NCI-H82 treated with DMSO at 0.1 percent for 48 hours (cell line): Measurements from ENCODE around the gene DENND6B.
A peak's percentile ranks its signal among the peaks of the same experiment; 100 is the strongest.

Source experiments
- DNase-seq: peaks from one replicate; lab custom pipeline; 2025; ENCODE audit not compliant: unreplicated experiment; lab: John Stamatoyannopoulos, UW

Gene DENND6B

DNA sequence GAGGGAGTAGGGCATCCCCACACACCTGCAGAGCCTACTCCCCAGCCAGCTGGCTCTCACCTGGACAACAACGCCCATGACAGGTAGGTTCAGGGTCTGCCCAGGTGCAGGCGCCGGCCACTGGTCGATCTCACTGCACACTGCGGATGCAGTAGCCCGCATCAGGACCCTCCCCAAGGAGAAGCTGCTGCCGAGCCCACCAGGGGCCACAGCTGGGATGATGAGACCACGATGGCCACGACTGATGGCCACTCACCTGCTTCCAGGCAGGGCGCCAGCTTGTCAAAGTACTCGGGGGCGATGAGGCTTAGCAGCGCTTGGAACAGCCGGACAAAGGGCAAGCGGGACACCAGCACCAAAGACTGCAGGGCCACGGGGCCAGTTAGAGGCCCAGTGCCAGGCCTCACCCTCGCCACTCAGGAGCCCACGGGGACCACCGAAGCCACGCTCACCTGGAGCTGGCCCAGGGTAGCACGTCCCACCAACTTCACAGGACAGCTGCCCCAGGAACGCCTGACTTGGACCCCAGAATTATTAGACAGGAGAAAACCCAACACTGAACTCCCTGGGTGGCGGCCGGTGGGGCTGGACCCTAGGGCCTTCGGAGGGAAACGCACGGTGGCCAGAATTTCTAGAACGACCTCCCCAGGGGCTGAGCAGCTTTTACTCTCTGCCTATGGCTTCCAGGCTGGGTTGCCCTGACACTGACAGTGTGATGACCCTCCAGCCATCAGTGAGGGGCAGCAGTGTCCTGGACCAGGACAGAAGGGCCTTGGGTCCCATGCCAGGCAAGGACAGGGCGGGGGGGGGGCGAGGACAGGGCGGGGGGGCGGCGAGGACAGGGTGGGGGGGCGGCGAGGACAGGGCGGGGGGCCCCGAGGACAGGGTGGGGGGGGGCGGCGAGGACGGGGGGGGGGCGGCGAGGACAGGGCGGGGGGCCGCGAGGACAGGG, 10.4 kb downstream of the DENND6B start:
- DNase-seq = no peak

- DNase-seq = no peak
These were observed 11.3 kb downstream of the DENND6B start for GRCh38 chr22:50315289-50316113.

DNA sequence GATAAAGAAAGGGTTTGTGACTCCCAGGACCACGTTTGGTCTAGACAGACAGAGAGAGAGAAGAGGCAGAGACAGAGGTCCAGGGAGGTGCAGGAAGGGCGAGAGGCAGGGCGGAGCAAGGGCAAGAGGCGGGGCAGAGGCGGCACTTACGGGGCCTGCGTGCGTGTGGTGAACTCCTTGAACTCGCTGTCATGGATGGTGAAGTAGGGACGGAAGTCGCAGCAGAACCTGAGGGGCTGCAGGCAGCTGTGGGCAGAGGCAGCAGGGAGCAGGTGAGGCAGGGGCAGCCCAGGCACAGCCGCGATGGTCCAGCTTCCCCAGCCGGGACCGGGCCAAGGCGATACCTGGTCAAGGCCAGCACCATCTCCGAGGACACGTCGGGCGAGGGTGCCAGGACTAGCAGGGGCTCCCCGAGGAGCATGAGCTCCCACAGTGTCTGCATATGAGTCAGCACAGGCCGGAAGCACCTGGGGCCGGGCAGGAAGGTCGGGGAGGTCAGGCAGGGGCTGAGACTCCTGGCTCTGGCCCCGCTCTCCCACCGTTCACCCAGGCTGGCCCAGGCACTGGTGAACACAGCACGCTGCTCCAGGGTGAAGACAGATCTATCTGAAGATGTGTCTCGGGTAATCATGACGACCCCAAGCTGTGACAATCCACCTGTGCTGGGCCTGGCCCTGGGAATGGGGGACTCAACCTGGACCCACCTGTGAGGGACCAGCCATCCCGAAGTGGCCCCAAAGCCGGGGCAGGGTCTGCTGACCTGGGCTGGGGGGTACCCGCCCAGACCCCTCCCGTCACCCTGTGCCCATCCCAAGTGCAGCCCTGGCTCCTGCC, 12.1 kb downstream of the DENND6B start:
- no peak for DNase-seq

DNA sequence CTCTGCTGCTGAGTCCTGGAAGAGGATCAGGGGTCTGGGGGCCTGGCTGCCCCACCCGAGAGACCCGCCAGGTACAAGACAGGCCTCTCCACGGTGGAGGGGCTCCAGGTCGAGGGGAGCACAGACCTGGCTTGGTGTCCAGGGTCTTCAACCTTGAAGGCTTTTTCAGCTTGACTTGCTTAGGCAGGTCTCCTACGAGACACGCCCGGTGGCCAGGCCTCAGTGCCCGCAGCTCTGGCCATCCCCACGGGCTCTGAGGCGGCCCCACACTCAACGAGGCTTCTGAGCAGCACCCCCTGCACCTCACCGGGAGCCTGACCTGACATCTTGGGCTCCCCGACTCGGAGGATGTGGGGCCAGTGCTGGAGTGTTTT, 12.7 kb downstream of the DENND6B start:
- no peak for DNase-seq

- DNase-seq = no peak
These were observed 13.2 kb downstream of the DENND6B start for GRCh38 chr22:50313600-50313999.

DNA sequence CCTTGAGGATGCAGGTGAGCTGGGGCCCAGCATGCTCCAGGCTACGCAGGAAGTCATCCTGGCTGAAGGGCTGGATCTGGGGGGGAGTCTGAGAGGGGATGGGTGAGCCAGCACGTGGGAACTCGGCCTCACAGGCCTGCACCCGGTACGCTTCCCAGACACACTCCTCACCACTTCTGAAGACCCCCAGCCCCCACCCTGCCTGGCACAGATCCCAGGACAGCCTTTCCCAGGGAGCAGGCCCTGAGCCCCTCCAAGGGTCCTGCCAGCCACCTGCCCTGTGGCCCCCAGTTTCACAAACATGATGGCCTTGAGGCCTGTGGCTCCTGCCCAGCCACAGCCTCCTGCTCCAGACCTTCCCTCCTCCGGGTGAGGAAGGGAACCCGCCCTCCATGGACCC, 13.8 kb downstream of the DENND6B start:
- DNase-seq = no peak

GRCh38 chr22:50312371-50312770, 14.4 kb downstream of the DENND6B start:
- DNase-seq = no peak

DNA sequence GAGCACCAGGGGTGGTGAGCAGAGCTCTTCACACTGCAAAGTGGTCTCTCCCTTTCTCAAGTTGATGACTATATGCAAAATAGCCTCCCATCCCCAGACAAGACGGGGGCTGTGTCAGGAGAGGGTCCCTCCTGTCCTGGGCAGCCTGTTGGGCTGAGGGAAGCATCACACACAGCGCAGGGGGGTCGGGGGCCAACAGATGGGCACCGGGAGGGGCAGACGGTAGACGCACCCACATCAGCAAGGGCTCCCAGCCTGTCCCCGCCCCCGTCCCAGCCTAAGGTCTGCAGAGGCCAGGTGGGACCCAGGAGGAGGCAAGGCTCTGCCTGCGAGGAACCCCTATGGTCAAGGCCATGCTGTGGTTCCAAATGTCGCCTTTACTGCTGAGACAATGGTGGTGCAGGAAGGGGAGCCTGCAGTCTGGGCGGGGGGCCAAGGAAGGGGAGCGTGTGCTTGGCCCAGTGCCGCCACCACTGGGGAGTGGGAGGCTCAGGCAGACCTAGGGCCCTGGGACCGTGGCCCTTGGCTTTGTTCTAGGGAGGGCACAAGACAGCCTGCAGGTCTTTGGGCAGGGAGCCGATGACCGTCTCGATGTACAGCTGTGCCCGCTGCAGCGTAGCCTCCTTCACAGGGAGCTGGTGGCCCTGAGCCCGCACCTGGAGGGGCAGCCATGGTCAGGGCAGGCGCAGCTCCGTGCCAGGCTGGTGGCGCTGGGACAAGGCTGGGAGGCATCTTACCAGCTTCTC, 15.0 kb downstream of the DENND6B start:
- no peak for DNase-seq

- DNase-seq = no peak
These were observed 15.8 kb downstream of the DENND6B start for GRCh38 chr22:50310949-50311444.

GRCh38 chr22:50310031-50310722, 16.6 kb downstream of the DENND6B start:
- no peak for DNase-seq

DNA sequence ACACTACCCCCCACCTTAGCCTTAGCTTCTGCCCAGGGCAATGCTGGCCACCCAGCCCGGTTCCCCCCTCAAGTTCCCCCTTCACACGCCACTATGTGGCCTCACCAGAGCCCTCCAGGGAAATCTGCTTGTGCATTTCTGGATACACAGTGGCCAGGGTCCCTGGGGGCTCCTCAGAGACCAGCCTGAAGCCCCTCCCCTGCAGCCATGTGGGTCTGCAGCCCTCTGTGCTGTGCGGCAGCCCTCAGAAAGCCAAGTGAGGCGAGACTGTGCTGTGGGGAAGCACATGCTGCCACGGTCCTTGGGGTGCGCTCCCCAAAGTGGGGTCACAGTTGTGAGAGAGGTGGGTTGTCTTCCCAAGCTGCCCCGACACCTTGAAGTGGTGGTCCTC, 17.2 kb downstream of the DENND6B start:
- no peak for DNase-seq

- DNase-seq = no peak
These were observed 17.7 kb downstream of the DENND6B start for GRCh38 chr22:50308986-50309600.

DNA sequence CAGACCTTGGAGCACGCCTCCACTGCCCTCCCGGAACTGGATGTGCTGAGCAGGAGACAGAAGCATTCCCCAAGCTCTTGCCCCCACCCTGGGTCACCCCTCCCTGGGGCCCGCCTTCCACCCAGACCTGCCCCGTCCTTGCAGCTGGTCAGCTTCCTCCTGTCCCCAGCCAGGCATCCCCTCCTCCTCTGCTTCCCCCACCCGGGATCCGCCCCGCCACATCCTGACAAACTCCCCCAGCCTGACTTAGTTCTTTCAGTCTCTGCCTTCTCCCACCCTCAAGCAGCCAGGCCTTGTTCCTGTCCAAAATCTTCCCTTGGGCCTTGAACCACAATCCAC, 18.2 kb downstream of the DENND6B start:
- no peak for DNase-seq

GRCh38 chr22:50307890-50308596, 18.8 kb downstream of the DENND6B start:
- no peak for DNase-seq

- peak; percentile 36 for DNase-seq
These were observed 19.8 kb downstream of the DENND6B start, which contains the start of gene PLXNB2 for GRCh38 chr22:50306753-50307749. TSS of gene PLXNB2 (minus strand) at chr22:50307646. CDS start at chr22:50290584, 17,062 bp downstream.

DNA sequence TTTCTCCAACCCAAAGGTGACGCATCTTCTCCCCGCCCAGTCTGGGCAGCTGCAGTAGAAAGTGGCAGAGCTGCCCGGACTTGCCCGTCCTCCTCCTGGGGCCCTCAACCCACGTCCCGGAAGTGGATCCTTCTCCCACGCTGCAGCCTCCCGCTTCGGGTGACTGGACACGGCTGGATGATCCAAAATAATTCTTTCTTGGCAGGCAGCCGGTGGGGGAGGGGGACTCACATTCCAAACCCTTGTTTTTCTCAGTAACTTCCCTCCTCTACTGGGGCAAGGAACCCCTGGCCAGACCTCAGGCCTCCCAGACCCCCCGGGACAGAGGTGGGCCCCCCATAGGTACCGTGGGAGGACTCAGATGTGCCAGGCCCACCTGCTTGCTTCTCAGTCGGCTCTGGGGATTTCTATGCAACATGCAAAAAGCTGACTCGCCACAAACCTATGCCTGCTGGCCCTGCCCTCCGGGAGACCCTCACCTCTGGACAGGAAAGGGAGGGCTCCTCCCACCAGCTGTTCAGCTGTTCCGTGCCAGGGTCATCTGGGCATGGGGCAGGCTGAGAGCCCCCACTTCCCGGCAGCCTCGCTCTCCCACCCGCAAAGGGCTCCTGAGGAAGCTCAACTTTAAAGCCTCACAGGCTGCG, 20.8 kb downstream of the DENND6B start:
- DNase-seq = no peak

DNA sequence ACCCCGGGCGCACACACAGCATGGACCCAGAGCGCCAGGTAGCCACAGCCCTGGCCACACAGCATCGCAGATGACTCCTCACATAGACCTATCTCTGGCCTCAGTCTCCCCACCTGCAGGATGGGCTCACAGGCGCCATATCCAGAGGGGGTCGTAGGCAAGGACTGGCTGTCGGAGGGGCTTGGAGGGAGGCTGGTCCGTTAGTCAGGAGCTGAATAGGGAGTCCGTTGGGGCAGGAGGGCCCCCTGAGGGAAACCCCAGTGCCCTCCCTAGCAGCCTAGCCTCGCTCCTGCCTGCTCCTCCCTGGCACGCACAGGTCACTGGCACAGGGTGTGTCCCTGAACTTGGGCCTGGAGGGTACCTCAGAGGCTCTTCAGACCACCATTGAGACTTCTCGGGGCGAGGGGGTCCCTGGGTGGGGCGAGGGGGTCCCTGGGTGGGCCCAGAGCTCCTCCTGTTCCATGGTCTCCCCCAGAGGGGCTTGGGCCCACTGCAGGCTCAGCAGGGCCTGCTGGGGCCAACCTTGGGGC, 21.4 kb downstream of the DENND6B start:
- no peak for DNase-seq
